ENCODE results near the gene MAN1C1.

Gene MAN1C1

GRCh38 chr1:25798666-25799351 lies 182.2 kb downstream of the MAN1C1 start:
- DNase-seq (ENCODE audit: extremely low read depth, low read depth): no peak
- no peak for TF ChIP-seq CTCF (IDR thresholded peaks at IDR 0.05; ENCODE audit: low read depth, low read length)

- no peak for DNase-seq (ENCODE audit: extremely low read depth, low read depth)
Measured at GRCh38 chr1:25799352-25799934, 182.9 kb downstream of the MAN1C1 start.

GRCh38 chr1:25799935-25800702 lies 183.5 kb downstream of the MAN1C1 start, which contains the start of gene SELENON:
Gene SELENON (plus strand): TSS chr1:25800193. CDS start chr1:25800231, 38 bp downstream.
- no peak for TF ChIP-seq CTCF (IDR thresholded peaks at IDR 0.05; ENCODE audit: low read depth, low read length)
- no peak for DNase-seq (ENCODE audit: extremely low read depth, low read depth)

More at GRCh38 chr1:25799352-25799934, 182.9 kb downstream of the MAN1C1 start:
- TF ChIP-seq CTCF (IDR thresholded peaks at IDR 0.05; ENCODE audit: low read depth, low read length): no peak

GRCh38 chr1:25800703-25801377 lies 184.2 kb downstream of the MAN1C1 start:
- TF ChIP-seq CTCF (IDR thresholded peaks at IDR 0.05; ENCODE audit: low read depth, low read length): no peak
- DNase-seq (ENCODE audit: extremely low read depth, low read depth): no peak

GRCh38 chr1:25802915-25803314 lies 186.3 kb downstream of the MAN1C1 start:
- DNase-seq (ENCODE audit: extremely low read depth, low read depth): no peak
- TF ChIP-seq CTCF (IDR thresholded peaks at IDR 0.05; ENCODE audit: low read depth, low read length): no peak

GRCh38 chr1:25803368-25803767 lies 186.8 kb downstream of the MAN1C1 start:
- TF ChIP-seq CTCF (IDR thresholded peaks at IDR 0.05; ENCODE audit: low read depth, low read length): no peak
- DNase-seq (ENCODE audit: extremely low read depth, low read depth): no peak
